Measurements from ENCODE around the gene MAN1A2. TPM values are rescaled to one million over a fixed set of nuclear protein-coding genes. Genes with fewer than 3 reads are reported as not detected.

The MAN1A2 gene
- total RNA-seq, 1 donor from 2014 or later: 43.5 TPM

- no peak overlapping the region for H3K9ac ChIP-seq (ENCODE audit: low read length)
- H3K9me3 ChIP-seq (ENCODE audit: insufficient read depth, low read depth, low read length): no peaks in the 10 kb centered on the region
- no peak overlapping the region for H3K27ac ChIP-seq (ENCODE audit: low read depth, low read length)
- TF ChIP-seq EZH2 (IDR thresholded peaks at IDR 0.05; ENCODE audit: insufficient read depth, low read length) (no peak), CTCF (IDR thresholded peaks at IDR 0.05; ENCODE audit: insufficient read depth, low read depth, low read length) (no peak)
- DNase-seq (ENCODE audit: low read depth) (no peak), FAIRE-seq (no peak)
- no peak overlapping the region for H3K4me3 ChIP-seq (ENCODE audit: insufficient read depth, low read depth, low read length)
- no peaks in the 10 kb centered on the region for H3K27me3 ChIP-seq (ENCODE audit: insufficient read depth, low read length)
- H3K4me1 ChIP-seq (ENCODE audit: insufficient read depth, low read length): no peaks in the 10 kb centered on the region
- H3K4me2 ChIP-seq (ENCODE audit: low read length): no peak overlapping the region
- no peaks in the 10 kb centered on the region for H3K27me3 Mint-ChIP-seq (ENCODE audit: low read depth, unreplicated experiment)
- H3K4me3 Mint-ChIP-seq (ENCODE audit: unreplicated experiment): no peak overlapping the region
- peaks cover 3% of the 10 kb centered on the region for H3K36me3 ChIP-seq (ENCODE audit: insufficient read depth, low read length)
- peaks cover 3% of the 10 kb centered on the region for H3K79me2 ChIP-seq (ENCODE audit: insufficient read depth, low read length)
- H3K4me1 Mint-ChIP-seq (ENCODE audit: low read depth, unreplicated experiment): no peaks in the 10 kb centered on the region
- H2AFZ ChIP-seq (ENCODE audit: low read depth, low read length): no peak overlapping the region
- H4K20me1 ChIP-seq (ENCODE audit: insufficient read depth, low read length): no peaks in the 10 kb centered on the region
- no peaks in the 10 kb centered on the region for H3K9me3 Mint-ChIP-seq (ENCODE audit: unreplicated experiment)
- H3K27ac Mint-ChIP-seq (ENCODE audit: unreplicated experiment): no peak overlapping the region
- peaks cover 1% of the 10 kb centered on the region for H3K36me3 Mint-ChIP-seq (ENCODE audit: low read depth, unreplicated experiment)
Observed at GRCh38 chr1:117416546-117417125, 49.4 kb downstream of the MAN1A2 start.

DNA sequence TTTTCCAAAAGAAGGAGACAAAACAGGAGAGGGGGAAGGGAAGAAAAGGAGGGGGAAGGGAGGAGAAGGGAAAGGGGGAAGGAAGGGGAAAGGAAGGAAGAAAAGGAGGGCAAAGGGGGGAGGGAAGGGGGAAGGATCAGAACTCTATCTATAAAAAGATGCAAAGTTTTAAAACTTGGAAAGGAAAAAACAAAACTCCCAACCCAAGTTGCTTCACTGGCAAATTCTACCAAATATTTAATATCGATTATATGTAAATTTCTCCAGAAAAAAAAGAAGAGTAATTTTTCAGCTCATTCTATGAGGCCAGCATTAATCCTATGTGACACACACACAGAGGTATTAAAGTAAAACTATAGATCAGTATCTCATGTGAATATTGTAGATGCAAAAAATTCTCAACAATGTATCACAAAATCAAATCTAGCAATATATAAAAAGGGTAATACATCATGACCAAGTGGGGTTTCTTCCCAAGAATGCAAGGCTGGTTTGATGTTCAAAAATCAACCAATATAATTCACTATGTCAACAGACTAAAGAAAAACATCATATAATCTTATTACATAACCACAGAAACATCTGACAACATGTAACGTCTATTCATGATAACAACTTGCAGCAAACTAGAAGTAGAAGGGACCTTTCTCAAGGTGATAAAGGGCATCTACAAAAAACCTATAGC lies 57.9 kb downstream of the MAN1A2 start:
- Mint-ChIP-seq H3K4me3 (ENCODE audit: unreplicated experiment) (no peak overlapping the region), H3K4me1 (ENCODE audit: low read depth, unreplicated experiment) (no peaks in the 10 kb centered on the region), H3K27ac (ENCODE audit: unreplicated experiment) (no peak overlapping the region), H3K9me3 (ENCODE audit: unreplicated experiment) (peaks cover 19% of the 10 kb centered on the region), H3K36me3 (ENCODE audit: low read depth, unreplicated experiment) (peaks cover 11% of the 10 kb centered on the region), H3K27me3 (ENCODE audit: low read depth, unreplicated experiment) (no peaks in the 10 kb centered on the region)
- Histone ChIP-seq H2AFZ (ENCODE audit: low read depth, low read length) (no peak overlapping the region), H3K4me2 (ENCODE audit: low read length) (no peak overlapping the region), H3K4me3 (ENCODE audit: insufficient read depth, low read depth, low read length) (no peak overlapping the region), H4K20me1 (ENCODE audit: insufficient read depth, low read length) (no peaks in the 10 kb centered on the region), H3K27me3 (ENCODE audit: insufficient read depth, low read length) (no peaks in the 10 kb centered on the region), H3K79me2 (ENCODE audit: insufficient read depth, low read length) (no peaks in the 10 kb centered on the region), H3K9me3 (ENCODE audit: insufficient read depth, low read depth, low read length) (no peaks in the 10 kb centered on the region), H3K9ac (ENCODE audit: low read length) (no peak overlapping the region), H3K36me3 (ENCODE audit: insufficient read depth, low read length) (no peaks in the 10 kb centered on the region), H3K4me1 (ENCODE audit: insufficient read depth, low read length) (no peaks in the 10 kb centered on the region), H3K27ac (ENCODE audit: low read depth, low read length) (no peak overlapping the region)
- TF ChIP-seq CTCF (IDR thresholded peaks at IDR 0.05; ENCODE audit: insufficient read depth, low read depth, low read length): no peak
- no peak for TF ChIP-seq EZH2 (IDR thresholded peaks at IDR 0.05; ENCODE audit: insufficient read depth, low read length)
- no peak for DNase-seq (ENCODE audit: low read depth)
- FAIRE-seq: no peak

- Histone ChIP-seq H3K4me3 (ENCODE audit: insufficient read depth, low read depth, low read length) (no peak overlapping the region), H3K9ac (ENCODE audit: low read length) (no peak overlapping the region), H2AFZ (ENCODE audit: low read depth, low read length) (no peak overlapping the region), H3K79me2 (ENCODE audit: insufficient read depth, low read length) (no peaks in the 10 kb centered on the region), H3K36me3 (ENCODE audit: insufficient read depth, low read length) (no peaks in the 10 kb centered on the region), H3K9me3 (ENCODE audit: insufficient read depth, low read depth, low read length) (no peaks in the 10 kb centered on the region), H3K4me2 (ENCODE audit: low read length) (no peak overlapping the region), H3K27me3 (ENCODE audit: insufficient read depth, low read length) (no peaks in the 10 kb centered on the region), H4K20me1 (ENCODE audit: insufficient read depth, low read length) (no peaks in the 10 kb centered on the region), H3K4me1 (ENCODE audit: insufficient read depth, low read length) (no peaks in the 10 kb centered on the region), H3K27ac (ENCODE audit: low read depth, low read length) (no peak overlapping the region)
- peaks cover 19% of the 10 kb centered on the region for H3K9me3 Mint-ChIP-seq (ENCODE audit: unreplicated experiment)
- FAIRE-seq: no peak
- H3K36me3 Mint-ChIP-seq (ENCODE audit: low read depth, unreplicated experiment): peaks cover 11% of the 10 kb centered on the region
- no peak for TF ChIP-seq EZH2 (IDR thresholded peaks at IDR 0.05; ENCODE audit: insufficient read depth, low read length)
- H3K4me1 Mint-ChIP-seq (ENCODE audit: low read depth, unreplicated experiment): no peaks in the 10 kb centered on the region
- H3K27me3 Mint-ChIP-seq (ENCODE audit: low read depth, unreplicated experiment): no peaks in the 10 kb centered on the region
- H3K4me3 Mint-ChIP-seq (ENCODE audit: unreplicated experiment): no peak overlapping the region
- DNase-seq (ENCODE audit: low read depth): no peak
- H3K27ac Mint-ChIP-seq (ENCODE audit: unreplicated experiment): no peak overlapping the region
Observed at GRCh38 chr1:117427297-117427696, 60.0 kb downstream of the MAN1A2 start.
